HG03442 (cell line): ENCODE results near the gene GALNT15.

Experiments used
- ATAC-seq: cut with Tn5 transposase; IDR thresholded peaks from one replicate; pipeline ENCODE4 v1.9.1; 2021; ENCODE audit warnings: mild to moderate bottlenecking, moderate library complexity; ENCODE audit not compliant: unreplicated experiment

The GALNT15 gene

DNA sequence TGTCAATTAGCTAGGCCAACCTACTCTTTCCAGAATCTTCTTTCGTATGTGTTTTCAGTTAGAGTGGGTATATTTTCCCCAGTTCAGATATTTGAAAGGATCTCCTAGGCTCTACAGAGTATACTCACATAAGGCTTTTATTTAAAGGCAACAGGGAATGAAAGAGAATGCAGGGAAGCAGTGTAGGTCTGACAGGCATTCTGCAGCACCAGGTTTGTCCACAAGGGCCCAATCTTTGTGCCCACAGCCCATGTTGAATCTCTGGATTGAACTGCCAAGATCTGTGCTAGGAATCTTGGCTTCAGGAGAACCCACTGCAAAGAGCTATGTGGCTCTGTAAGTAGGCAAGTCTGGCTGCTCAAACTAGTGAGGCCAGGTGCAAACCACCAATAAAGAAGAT lies 24.2 kb upstream of the GALNT15 start:
- no peak for ATAC-seq

DNA sequence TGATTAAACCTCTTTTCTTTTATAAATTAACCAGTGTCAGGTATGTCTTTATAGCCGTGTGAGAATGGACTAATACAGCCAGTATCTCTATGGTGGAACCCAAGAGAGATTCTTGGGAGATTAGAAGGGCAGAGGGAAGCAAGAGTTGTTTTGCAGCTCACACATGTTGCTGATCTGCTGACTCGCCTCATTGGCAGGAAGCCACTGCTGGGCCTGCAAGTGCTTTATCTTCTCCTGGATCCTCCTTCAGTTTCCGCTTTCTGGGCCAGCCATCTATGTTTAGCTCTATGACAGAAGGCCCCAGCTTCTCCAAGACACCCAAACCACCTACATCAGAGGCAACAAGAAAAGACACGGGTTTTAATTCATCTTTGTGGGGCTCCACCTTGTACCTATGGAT lies 23.4 kb upstream of the GALNT15 start:
- ATAC-seq, result no peak

DNA sequence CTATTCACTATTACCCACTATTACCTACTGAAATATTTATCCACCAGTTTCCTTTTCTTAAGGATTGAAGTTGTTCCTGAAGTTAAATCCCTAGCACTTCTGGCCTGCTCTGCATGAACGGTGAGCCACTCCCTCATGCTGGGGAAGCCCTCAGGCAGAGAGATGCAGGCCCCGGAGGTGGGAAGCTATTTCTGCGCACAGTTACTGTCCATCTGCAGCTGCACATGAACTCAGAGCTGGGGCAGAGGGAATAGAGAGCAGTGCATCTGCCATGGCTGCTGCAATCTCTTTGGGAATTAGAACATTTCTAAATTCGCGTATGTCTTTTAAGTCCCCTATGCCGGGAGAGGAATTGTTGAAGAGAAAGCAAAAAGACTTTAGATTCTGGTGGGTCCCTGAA lies 6.3 kb upstream of the GALNT15 start:
- no peak for ATAC-seq

DNA sequence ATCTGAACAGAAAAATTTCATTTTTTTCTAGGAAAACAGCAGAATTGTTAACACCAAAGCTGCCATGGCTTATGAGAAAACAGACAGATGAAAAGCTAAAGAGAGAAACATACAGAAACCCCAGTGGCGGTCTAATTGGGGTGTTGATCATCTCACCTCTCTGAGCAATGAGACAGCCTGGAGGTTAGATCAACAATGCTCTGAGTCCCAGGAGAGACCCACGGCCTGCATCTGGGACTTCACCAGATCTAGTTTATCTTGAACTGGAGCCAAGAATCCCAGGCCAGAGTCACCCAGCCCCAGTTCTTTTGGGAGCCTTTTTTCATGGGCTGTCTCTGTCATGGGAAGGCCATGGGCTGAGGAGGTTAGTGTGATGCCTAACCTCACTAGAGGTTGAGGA lies 3.5 kb upstream of the GALNT15 start:
- no peak for ATAC-seq

DNA sequence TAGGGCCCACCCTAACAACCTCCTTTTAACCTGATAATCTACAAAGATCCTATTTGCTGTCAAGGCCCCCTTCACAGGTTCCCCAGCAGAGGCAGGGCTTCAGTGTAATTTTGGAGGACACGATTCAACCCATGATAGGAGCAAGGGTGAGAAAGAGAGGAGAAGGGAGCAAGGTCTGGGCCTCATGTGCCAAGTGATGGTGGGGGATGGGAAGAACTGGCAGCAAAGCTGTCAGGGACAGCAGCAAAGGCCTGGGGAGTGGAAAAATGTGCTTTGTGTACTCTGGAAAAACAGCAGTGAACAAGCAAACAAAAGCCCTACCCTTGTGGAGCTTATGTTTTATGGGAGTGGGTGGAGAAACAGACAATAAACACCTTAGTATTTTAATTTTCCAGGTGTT lies 2.7 kb upstream of the GALNT15 start:
- ATAC-seq, result no peak

DNA sequence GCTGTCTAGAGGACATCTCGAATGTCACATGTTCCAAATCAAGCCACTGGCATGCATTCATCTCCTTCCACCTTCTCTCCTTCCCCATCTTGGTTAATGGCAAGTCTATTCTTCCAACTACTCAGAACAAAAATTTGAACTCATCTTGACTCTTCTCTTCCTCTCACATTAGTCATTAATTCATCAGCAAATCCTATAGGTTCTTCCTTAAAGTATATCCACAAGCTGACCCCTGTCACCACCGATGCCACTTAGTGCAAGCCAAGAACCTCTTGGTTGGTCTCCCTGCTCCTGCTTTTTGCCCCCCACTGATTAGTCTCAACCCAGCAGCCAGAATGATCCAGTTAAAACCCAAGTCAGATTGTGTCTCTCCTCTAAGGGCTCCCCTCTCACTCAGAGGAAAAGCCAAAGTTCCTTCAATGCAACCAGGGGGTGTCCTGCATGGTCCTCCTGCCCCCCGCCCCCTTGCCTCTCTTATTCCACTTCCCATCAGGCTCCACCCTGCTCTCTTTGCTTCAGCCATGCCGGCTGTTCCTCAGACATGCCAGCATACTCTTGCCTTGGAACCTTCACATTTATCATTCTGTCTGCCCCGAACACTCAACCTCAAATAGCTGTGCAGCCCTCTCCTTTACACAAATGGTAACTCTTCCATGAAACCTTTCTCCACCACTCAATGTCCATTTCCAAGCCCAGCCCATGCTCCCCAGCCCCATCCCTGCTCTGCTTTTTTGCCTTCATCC lies 1.0 kb upstream of the GALNT15 start:
- ATAC-seq, result no peak

DNA sequence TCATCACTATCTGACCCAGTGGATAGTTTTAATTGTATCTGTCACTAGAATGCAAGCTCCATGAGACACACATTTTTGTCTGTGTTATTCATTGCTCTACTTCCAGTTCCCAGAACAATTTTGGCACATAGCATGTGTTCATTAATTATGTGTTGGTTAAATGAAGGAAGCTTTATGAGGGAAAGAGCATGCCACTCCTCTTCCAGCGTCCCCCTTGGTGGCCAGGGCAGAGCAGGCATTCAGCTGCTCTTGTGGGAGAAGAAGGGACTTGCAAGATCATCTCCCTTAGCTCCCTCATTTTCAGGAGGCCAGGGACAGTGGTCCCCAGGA lies 489 bp upstream of the GALNT15 start:
- no peak for ATAC-seq

DNA sequence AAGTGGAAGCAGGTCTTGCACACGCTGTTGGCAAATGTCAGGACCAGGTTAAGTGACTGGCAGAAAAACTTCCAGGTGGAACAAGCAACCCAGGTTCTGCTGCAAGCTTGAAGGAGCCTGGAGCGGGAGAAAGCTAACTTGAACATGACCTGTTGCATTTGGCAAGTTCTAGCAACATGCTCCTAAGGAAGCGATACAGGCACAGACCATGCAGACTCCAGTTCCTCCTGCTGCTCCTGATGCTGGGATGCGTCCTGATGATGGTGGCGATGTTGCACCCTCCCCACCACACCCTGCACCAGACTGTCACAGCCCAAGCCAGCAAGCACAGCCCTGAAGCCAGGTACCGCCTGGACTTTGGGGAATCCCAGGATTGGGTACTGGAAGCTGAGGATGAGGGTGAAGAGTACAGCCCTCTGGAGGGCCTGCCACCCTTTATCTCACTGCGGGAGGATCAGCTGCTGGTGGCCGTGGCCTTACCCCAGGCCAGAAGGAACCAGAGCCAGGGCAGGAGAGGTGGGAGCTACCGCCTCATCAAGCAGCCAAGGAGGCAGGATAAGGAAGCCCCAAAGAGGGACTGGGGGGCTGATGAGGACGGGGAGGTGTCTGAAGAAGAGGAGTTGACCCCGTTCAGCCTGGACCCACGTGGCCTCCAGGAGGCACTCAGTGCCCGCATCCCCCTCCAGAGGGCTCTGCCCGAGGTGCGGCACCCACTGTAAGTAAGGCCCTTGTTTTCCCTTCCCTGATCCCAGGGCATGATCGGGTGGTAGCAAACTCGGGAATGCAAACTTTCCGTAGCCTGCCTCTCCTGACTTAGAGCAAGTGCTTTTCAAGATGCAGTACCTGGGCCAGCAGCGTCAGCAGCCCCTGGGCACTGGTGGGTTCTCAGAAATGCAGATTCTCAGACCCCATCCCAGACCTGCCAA lies 759 bp downstream of the GALNT15 start:
- ATAC-seq, result no peak

DNA sequence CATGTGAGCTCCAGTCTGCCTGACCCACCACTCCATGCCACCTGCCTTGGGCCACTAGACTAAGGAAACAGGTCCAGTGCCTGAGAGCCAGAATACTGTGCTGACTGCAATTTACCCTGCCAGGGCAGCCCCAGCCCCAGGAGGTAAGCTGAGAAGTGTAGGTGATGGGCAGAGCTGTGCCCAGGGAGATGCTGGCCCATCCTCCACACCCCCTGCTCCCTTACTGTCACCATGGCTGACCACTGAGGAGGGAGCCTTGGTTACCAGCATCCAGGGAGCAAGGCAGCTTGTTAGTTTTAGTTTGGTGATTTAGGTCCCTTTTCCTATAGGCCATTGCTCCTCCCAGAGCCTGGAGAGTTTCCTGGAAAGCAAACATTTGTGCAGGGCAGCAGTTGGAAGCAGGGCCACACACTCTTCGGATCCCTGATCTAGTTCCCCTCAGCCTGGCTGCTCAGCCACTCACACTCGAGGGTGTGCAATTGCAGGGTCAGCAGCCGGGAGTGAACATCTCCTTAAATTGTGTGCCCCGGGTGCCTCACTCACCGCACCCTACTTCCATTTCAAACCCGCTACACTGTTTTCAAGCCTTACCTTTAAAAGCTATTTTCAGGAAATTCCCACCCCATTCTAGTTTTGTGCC lies 2.0 kb downstream of the GALNT15 start:
- no peak for ATAC-seq

DNA sequence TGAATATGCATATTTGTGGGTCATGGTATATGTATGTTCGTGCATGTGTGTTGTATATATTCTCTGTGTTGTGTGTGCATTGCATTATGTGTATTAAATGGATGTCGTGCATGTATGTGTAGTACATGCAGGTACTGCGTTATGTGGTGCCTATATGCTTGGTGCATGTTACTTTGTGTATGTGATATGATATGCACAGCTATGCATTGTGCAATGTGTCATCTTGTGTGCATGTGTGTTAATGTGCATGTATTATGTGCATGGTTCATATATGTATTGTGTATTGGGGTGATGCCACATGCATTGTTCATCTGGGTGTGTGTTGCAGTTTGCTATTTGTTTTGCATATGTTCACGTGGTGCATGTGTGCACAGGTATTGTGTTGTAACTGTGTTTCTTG lies 2.9 kb downstream of the GALNT15 start:
- ATAC-seq, result no peak

DNA sequence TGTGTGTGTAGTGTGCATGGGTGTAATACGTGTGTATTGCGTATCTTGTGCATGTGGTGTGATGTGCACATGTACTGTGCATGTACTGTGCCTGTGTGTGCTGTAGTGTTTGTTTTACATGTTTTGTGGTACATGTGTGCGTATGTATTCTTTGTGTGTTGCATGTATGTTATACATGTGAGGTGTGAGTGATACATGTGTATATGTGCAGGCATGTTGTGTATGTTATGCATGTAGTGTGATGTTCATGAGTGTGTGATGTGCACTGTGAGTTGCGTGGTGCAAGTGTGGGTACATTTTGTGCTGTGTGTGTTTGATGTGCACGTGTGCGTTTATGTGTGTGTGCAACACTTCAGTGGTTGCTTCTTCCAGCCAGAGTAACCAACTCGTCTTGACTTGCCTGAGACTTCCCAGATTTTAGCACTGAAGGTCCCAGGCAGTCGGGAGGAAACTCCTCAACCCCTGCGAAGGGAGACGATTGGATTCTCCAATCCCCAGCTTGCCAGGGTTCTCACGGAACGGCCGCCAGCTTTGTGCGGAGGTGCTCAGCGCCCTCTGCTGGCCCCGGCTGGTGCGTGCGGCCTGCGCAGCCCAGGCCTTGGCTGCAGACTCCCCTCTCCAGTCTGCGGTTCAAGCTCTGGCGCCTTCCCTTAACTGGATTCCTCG lies 3.6 kb downstream of the GALNT15 start:
- peak; percentile 78 for ATAC-seq

DNA sequence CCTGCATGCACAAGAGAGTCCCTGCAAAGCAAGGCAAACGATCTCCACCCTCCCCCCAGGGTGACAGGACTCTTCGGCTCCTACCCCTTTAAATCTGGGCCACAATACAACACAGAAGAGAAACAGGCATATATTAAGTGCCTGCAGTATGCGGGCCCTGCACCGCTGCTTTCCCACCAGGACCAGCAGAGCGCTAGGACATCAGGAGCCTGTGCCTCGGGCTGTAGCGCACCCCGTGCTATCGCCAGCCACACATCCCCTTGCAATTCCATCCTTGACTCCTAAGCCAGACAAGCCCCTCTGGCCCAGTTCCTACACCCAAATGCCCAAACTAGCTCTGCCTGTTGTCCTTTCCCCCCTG lies 4.1 kb downstream of the GALNT15 start:
- ATAC-seq, result peak; percentile 6

DNA sequence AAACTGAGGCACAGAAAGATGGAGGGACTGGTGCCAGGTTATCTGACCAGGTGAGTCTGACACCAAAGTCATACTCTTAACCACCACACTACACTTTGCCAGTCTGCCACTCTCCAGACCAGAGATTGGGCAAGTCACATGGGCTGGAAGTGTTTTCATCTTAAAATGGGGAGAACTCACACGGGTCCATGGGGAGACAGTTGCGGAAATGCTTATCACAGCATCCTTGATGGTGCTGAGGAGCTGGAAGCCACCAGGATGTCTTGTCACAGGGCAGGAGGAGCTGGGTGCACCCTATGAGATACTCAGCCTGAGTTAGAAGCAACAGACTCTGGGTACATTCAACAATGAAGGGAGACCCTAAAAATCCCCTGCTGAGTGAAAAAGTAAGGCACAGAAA lies 4.8 kb downstream of the GALNT15 start:
- ATAC-seq, result no peak

DNA sequence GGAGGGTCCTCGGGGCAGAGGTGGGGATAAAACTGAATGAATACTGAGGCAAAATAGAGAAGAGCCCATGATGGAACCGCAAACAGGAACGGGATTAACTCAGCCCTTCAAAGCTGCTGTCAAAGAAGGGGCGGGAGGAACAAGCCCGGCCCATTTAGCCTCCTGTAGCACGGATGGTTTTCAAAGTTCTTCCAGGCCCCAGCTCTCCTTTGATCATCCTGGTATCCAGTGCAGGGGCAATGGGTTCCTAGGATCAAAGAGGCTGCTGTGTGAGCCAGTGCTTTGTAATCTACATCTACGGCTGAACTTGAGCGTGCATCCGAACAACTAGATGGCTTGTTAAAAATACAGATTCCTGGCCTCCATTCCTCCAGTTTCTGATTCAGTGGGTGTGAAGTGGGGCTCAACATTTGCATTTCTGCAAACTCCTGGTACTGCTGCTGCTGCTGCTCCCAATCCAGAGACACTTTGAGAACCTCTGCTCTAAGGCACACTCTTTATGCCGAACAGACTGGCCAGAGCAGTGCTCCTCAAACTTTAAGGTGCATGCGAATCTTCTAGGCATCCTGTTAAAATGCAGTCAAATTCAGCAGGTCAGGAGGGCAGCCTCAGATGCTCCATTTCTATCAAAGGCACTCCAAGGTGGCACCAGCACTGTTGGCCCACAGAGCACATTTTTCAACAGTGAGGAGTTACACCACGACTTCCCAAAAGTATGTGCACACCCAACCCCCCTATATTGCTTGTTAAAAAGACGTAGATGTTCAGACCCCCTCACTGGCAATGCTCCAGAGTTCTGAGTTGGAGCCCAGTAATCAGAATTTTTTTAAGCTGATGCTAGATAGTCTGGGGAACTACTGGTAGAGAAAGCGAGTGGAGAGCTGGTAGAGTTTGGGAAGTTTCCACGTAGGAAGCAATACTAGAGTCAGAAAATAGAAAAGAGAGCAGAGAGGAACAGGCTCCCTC lies 5.6 kb downstream of the GALNT15 start:
- ATAC-seq, result no peak

DNA sequence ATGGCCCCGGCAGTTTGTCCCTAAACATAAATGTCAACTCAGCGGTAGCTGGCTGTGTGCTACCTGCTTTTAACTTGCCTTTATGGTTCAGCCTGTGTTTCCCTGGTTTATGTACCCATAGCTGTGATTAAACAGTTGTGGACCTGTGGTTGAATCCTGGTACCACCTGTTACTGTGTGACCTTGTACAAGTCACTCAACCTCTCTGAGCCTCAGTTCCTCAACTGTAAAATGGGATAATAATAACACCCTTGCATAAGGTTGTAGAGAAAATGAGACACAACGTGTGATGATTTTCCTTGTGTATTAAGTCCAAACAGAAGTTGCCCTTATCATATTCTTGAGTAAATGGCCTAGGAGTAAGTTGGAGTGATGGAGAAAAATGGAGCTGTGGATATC lies 6.3 kb downstream of the GALNT15 start:
- ATAC-seq, result no peak

DNA sequence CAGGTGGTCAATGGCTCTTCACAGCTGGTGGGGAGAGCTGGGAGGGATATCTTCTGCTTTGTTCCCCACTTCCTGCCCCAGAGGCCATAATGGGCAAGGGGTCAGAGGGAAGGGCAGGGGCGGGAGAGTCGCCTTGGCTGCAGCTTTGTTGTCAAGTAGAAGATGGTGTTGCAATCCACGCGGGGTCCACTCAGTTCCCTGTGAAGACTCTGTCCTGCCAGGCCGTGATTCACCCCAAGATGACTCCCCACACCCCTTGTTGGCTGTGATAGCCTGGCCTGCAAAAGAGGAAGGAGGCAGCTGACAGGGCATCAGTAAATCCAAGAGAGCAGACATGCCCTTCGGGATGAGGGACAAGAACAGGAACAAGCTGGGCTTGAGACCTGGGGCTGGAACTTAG lies 6.9 kb downstream of the GALNT15 start:
- no peak for ATAC-seq

DNA sequence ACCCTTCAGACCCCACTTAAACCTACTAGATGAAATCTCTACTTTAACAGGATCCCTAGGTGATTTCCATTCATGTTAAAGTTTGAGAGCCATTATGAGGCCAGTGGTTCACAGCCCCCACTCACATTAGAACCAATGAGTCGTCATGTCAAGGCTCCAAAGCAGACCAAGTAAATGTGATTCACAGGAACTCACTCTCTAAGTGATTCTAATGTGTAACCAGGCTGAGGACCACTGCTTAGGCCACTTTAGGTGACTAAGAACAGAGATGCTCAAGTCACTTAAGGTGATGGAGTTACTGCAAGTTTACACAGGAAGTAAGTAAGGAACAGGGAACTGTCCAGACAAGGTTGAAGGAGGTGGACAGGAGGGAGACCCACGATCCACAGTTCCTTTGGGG lies 7.7 kb downstream of the GALNT15 start:
- ATAC-seq, result no peak

DNA sequence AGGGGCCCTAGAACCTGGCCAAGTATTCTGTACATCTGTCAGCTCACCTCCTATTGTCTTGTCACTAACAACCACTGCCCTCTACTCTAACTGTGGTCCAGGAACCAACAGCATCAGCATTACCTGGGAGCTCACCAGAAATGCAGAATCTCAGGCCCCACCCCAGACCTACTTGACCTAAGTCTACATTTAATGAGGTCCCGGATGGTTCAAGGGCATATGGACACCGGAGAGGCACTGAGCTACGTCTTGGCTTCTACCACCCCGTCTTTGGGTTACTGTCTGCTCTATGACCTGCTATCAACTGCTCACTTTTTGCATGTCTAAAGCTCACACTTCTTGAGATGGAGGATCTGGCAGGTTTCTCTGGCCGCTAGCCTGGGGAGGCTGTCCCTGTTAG lies 8.1 kb downstream of the GALNT15 start:
- no peak for ATAC-seq

DNA sequence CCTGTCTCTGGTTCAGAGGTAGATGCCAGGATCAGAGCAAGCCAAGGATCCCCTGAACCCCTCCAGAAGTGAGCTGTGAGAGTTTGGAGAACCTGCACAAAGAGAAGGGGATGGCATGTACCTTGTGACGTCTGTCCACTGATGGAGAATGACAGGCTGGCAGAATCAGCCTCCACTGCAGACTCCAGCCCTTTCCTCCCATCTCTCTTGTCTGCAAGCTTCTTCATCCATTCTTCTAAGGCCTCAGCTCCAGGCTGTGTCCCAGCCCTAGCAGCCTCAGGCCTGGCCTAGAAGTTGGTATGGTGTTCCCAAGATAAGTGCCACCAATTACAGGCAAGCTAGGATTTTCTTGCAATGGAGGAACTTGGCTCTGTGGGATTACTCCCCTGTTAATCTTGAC lies 8.6 kb downstream of the GALNT15 start:
- no peak for ATAC-seq

DNA sequence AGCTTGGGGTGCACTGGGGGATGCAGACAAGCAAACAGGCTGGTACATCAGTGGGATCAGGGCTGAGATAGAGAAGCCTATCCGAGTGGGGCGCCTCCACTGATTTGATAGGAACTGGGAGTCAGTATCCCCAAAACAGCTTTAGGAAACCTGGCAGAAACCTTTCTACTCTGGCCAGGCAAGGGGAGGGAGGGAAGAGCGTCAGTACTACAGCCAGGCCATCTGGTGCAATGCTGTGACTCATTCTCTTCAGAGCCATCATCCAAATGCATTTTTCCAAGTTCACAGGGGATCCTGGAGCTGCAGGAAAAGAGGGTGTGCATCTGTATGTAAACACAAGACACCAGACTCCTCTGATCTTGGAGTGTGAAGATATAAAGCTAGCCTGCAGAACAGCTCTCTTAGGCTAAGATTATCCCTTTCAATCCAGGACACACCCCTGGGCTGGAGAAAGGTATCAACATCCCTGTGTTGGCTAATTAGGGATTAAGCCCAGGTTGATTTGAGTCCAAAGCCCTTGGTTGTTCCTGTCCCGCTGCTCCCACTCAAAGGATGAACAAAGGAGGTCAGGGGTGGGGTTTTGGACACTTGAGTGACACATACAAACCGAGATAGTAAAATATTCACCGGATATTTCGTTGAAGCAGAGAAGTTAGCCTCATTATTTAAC lies 9.3 kb downstream of the GALNT15 start:
- no peak for ATAC-seq
